Measurements from ENCODE around the gene SESN2. TPM values are rescaled to one million over a fixed set of nuclear protein-coding genes. Genes with fewer than 3 reads are reported as not detected.

SESN2 gene
- total RNA-seq, 4 donors from 2014 or later, result 25.1 to 44.5 (median 30.5) TPM

GRCh38 chr1:28288487-28288886 is 29.2 kb downstream of the SESN2 start:
- H3K4me1 ChIP-seq, result peaks cover 0 to 34% (median 14%) of the 10 kb centered on the region in 4 donors
- H3K9me3 ChIP-seq, result no peaks in the 10 kb centered on the region
- no peak overlapping the region for H3K27ac ChIP-seq
- H3K27me3 ChIP-seq, result no peaks in the 10 kb centered on the region
- H3K36me3 ChIP-seq, result no peaks in the 10 kb centered on the region
- no peak for DNase-seq
- intact Hi-C loops (cut with DNase I; ENCODE audit: low total_unique reads), result no loop called here
- WGBS, 2 donors (ENCODE audit: low coverage in 1 of 2), result 80 to 82% methylated on average over 1 to 8 of the region's 8 CpGs
- in situ Hi-C loops (cut with MboI; ENCODE audit: low pct_ligation_motif_present in 1 of 4, low pct_unique_long_range_greater_than_20kb in 1 of 4, low sequenced_read_pairs in 3 of 4), result no loop called here
- H3K4me3 ChIP-seq, result no peak overlapping the region
- TF ChIP-seq POLR2AphosphoS5 (IDR thresholded peaks at IDR 0.05) (no peak), CTCF (IDR thresholded peaks at IDR 0.05) (no peak), POLR2A (IDR thresholded peaks at IDR 0.05) (no peak), EP300 (IDR thresholded peaks at IDR 0.05; ENCODE audit: low read depth) (no peak)

GRCh38 chr1:28290851-28291250 is 31.5 kb downstream of the SESN2 start:
- in situ Hi-C loops (cut with MboI; ENCODE audit: low pct_ligation_motif_present in 1 of 4, low pct_unique_long_range_greater_than_20kb in 1 of 4, low sequenced_read_pairs in 3 of 4) (no loop called here), intact Hi-C loops (cut with DNase I; ENCODE audit: low total_unique reads) (no loop called here)
- no peak overlapping the region for H3K4me3 ChIP-seq

GRCh38 chr1:28291711-28292110 is 32.4 kb downstream of the SESN2 start:
- intact Hi-C loops (cut with DNase I; ENCODE audit: low total_unique reads), result no loop called here
- Histone ChIP-seq H3K27me3 (no peaks in the 10 kb centered on the region), H3K4me1 (peaks cover 0 to 44% (median 23%) of the 10 kb centered on the region in 4 donors), H3K4me3 (no peak overlapping the region), H3K27ac (peak overlapping the region; percentile 44 to 70 (median 54)), H3K36me3 (no peaks in the 10 kb centered on the region), H3K9me3 (no peaks in the 10 kb centered on the region)
- 42 to 48% methylated on average over 6 of the region's 6 CpGs for WGBS, 2 donors (ENCODE audit: low coverage in 1 of 2)
- no peak for TF ChIP-seq POLR2A (IDR thresholded peaks at IDR 0.05)
- no peak for TF ChIP-seq POLR2AphosphoS5 (IDR thresholded peaks at IDR 0.05)
- TF ChIP-seq EP300 (IDR thresholded peaks at IDR 0.05; ENCODE audit: low read depth), result no peak
- TF ChIP-seq CTCF (IDR thresholded peaks at IDR 0.05), result no peak
- in situ Hi-C loops (cut with MboI; ENCODE audit: low pct_ligation_motif_present in 1 of 4, low pct_unique_long_range_greater_than_20kb in 1 of 4, low sequenced_read_pairs in 3 of 4), result no loop called here
- DNase-seq, result no peak

More at GRCh38 chr1:28290851-28291250, 31.5 kb downstream of the SESN2 start:
- H3K9me3 ChIP-seq, result no peaks in the 10 kb centered on the region
- no peaks in the 10 kb centered on the region for H3K27me3 ChIP-seq
- WGBS, 2 donors (ENCODE audit: low coverage in 1 of 2), result 20 to 43% methylated on average over 2 of the region's 2 CpGs
- peaks cover 0 to 36% (median 16%) of the 10 kb centered on the region in 4 donors for H3K4me1 ChIP-seq
- DNase-seq, result peak; percentile 54
- H3K36me3 ChIP-seq, result no peaks in the 10 kb centered on the region
- H3K27ac ChIP-seq, result peak overlapping the region; percentile 44 to 70 (median 54)
- TF ChIP-seq POLR2AphosphoS5 (IDR thresholded peaks at IDR 0.05) (peak in 2 of 3 donors; percentile 25 to 60), POLR2A (IDR thresholded peaks at IDR 0.05) (peak; percentile 22), CTCF (IDR thresholded peaks at IDR 0.05) (no peak)

GRCh38 chr1:28295936-28296335 is 36.6 kb downstream of the SESN2 start:
- intact Hi-C loops (cut with DNase I; ENCODE audit: low total_unique reads), result no loop called here
- Histone ChIP-seq H3K27me3 (no peaks in the 10 kb centered on the region), H3K4me3 (no peak overlapping the region), H3K4me1 (peaks cover 0 to 25% (median 20%) of the 10 kb centered on the region in 4 donors), H3K9me3 (no peaks in the 10 kb centered on the region), H3K36me3 (no peaks in the 10 kb centered on the region), H3K27ac (peak overlapping the region; percentile 27 to 61 (median 48))
- DNase-seq, result no peak
- in situ Hi-C loops (cut with MboI; ENCODE audit: low pct_ligation_motif_present in 1 of 4, low pct_unique_long_range_greater_than_20kb in 1 of 4, low sequenced_read_pairs in 3 of 4), result no loop called here
- 85 to 100% methylated on average over 1 to 2 of the region's 2 CpGs for WGBS, 2 donors (ENCODE audit: low coverage in 1 of 2)
- no peak for TF ChIP-seq POLR2A (IDR thresholded peaks at IDR 0.05)
- no peak for TF ChIP-seq POLR2AphosphoS5 (IDR thresholded peaks at IDR 0.05)
- TF ChIP-seq EP300 (IDR thresholded peaks at IDR 0.05; ENCODE audit: low read depth), result no peak
- no peak for TF ChIP-seq CTCF (IDR thresholded peaks at IDR 0.05)
